IMR-90 (cell line): ENCODE measurements around the gene GAS6. TPM values are rescaled to one million over a fixed set of nuclear protein-coding genes. Genes with fewer than 3 reads are reported as not detected.

Source experiments
- ATAC-seq: fragments of 200-7000 bp; cut with Tn5 transposase; 2 replicates; pipeline ENCODE4 v1.9.1; 2020; ENCODE audit warnings: low read depth, mild to moderate bottlenecking, moderate library complexity
- BruUV-seq: library from RNA; stranded (reverse); fragments of 400-500 nt; replicated peaks from 2 replicates; lab custom pipeline; 2021; lab: Mats Ljungman, UMichigan
- CTCF ChIA-PET: fragments of 300-600 bp; formaldehyde crosslinking; extraction: SDS; loops from one replicate; lab custom pipeline; 2021; ENCODE audit warnings: antibody characterized with exemption; lab: Yijun Ruan, JAX
- POLR2A ChIA-PET: fragments of 300-600 bp; sonication (Branson Sonifier 250); formaldehyde crosslinking; loops from one replicate; lab custom pipeline; 2022; ENCODE audit warnings: antibody characterized with exemption; ENCODE audit not compliant: unreplicated experiment; lab: Charles Lee
- DNase-seq: peaks from one replicate; pipeline ENCODE4 v3.0.0; 2013
- H2AFZ ChIP-seq: replicated peaks from 2 replicates; pipeline ENCODE3; 2013; ENCODE audit warnings: low read length, mild to moderate bottlenecking; ENCODE audit not compliant: poor library complexity
- H2AK5ac ChIP-seq: 2 replicates; pipeline ENCODE4 v1.6.1; 2013; ENCODE audit warnings: low read depth, low read length, inconsistent platforms
- H2AK9ac ChIP-seq: replicated peaks from 2 replicates; pipeline ENCODE3; 2013; ENCODE audit warnings: mild to moderate bottlenecking, low read depth, low read length, moderate library complexity; ENCODE audit not compliant: poor library complexity
- H2BK120ac ChIP-seq: 2 replicates; pipeline ENCODE4 v1.6.1; 2013; ENCODE audit warnings: low read depth, low read length, inconsistent platforms
- H2BK15ac ChIP-seq: 3 replicates; pipeline ENCODE4 v1.6.1; 2013; ENCODE audit warnings: low read depth, low read length, inconsistent platforms
- H2BK20ac ChIP-seq: 2 replicates; pipeline ENCODE4 v1.6.1; 2013; ENCODE audit warnings: low read depth, mild to moderate bottlenecking, inconsistent platforms, low read length, moderate library complexity
- H2BK5ac ChIP-seq: 2 replicates; pipeline ENCODE4 v1.6.1; 2013; ENCODE audit warnings: mild to moderate bottlenecking, low read depth, low read length, inconsistent platforms; ENCODE audit not compliant: poor library complexity, severe bottlenecking
- H3K14ac ChIP-seq: replicated peaks from 2 replicates; pipeline ENCODE4 v1.6.1; 2013; ENCODE audit warnings: low read depth, low read length, inconsistent platforms
- H3K18ac ChIP-seq: 2 replicates; pipeline ENCODE4 v1.6.1; 2013; ENCODE audit warnings: low read depth, low read length, control low read depth
- H3K23ac ChIP-seq: 2 replicates; pipeline ENCODE4 v1.6.1; 2013; ENCODE audit warnings: low read depth, low read length, inconsistent platforms
- H3K27ac ChIP-seq: 2 replicates; pipeline ENCODE4 v1.5.1; 2013; ENCODE audit warnings: mild to moderate bottlenecking, control low read depth, low read length; ENCODE audit not compliant: insufficient read depth
- H3K27me3 ChIP-seq: 2 replicates; pipeline ENCODE4 v1.6.1; 2013; ENCODE audit warnings: low read length; ENCODE audit not compliant: control insufficient read depth, insufficient read depth
- H3K36me3 ChIP-seq: 2 replicates; pipeline ENCODE4 v1.6.1; 2013; ENCODE audit warnings: low read length, mixed read lengths; ENCODE audit not compliant: control insufficient read depth, insufficient read depth
- H3K4ac ChIP-seq: 2 replicates; pipeline ENCODE4 v1.6.1; 2013; ENCODE audit warnings: low read depth, low read length, inconsistent platforms
- H3K4me1 ChIP-seq: 2 replicates; pipeline ENCODE4 v1.6.1; 2013; ENCODE audit warnings: low read length, mixed read lengths; ENCODE audit not compliant: control insufficient read depth, insufficient read depth
- H3K4me2 ChIP-seq: 2 replicates; pipeline ENCODE4 v1.6.1; 2013; ENCODE audit warnings: low read depth, mild to moderate bottlenecking, control low read depth, low read length, moderate library complexity
- H3K4me3 ChIP-seq: 2 replicates; pipeline ENCODE4 v1.5.1; 2013; ENCODE audit warnings: low read depth, mild to moderate bottlenecking, control low read depth, low read length, moderate library complexity; ENCODE audit not compliant: insufficient read depth
- H3K56ac ChIP-seq: 2 replicates; pipeline ENCODE4 v1.6.1; 2013; ENCODE audit warnings: low read length, inconsistent platforms; ENCODE audit not compliant: insufficient read depth; ENCODE audit errors: extremely low read depth
- H3K79me1 ChIP-seq, 2 experiments: 2 replicates each; pipeline ENCODE4 v1.6.1; 2013; ENCODE audit warnings: low read length in 2 of 2, inconsistent platforms in 1 of 2, low read depth in 1 of 2
- H3K9ac ChIP-seq: 2 replicates; pipeline ENCODE4 v1.6.1; 2013; ENCODE audit warnings: low read depth, low read length, control low read depth
- H3K9me1 ChIP-seq: 2 replicates; pipeline ENCODE4 v1.6.1; 2013; ENCODE audit warnings: low read length, inconsistent platforms; ENCODE audit not compliant: insufficient read depth
- H3K9me3 ChIP-seq: 2 replicates; pipeline ENCODE4 v1.6.1; 2013; ENCODE audit warnings: low read length; ENCODE audit not compliant: control insufficient read depth, insufficient read depth
- H4K20me1 ChIP-seq: 2 replicates; pipeline ENCODE4 v1.6.1; 2013; ENCODE audit warnings: low read length, inconsistent platforms; ENCODE audit not compliant: insufficient read depth
- H4K5ac ChIP-seq: 2 replicates; pipeline ENCODE4 v1.6.1; 2013; ENCODE audit warnings: mild to moderate bottlenecking, low read depth, low read length, control low read depth
- H4K8ac ChIP-seq, 2 experiments: 2 replicates each; pipeline ENCODE4 v1.6.1; 2013; ENCODE audit warnings: low read depth in 2 of 2, low read length in 2 of 2, control low read depth in 1 of 2, inconsistent platforms in 1 of 2
- H4K91ac ChIP-seq: 2 replicates; pipeline ENCODE4 v1.6.1; 2013; ENCODE audit warnings: low read depth, low read length, inconsistent platforms; ENCODE audit not compliant: insufficient read depth
- CEBPB ChIP-seq: IDR thresholded peaks from 2 replicates; pipeline ENCODE4 v1.6.1; 2012; ENCODE audit warnings: low read depth, low read length, improper control_type of control experiment
- CHD1 ChIP-seq: IDR thresholded peaks from 2 replicates; pipeline ENCODE4 v1.6.1; 2012; ENCODE audit warnings: low read depth, low read length, improper control_type of control experiment
- FOS ChIP-seq: fragments of 150-350 bp; IDR thresholded peaks from 2 replicates; pipeline ENCODE4 v1.6.1; 2016; ENCODE audit warnings: low read depth, low read length
- MAFK ChIP-seq: IDR thresholded peaks from 2 replicates; pipeline ENCODE4 v1.6.1; 2012; ENCODE audit warnings: low read depth, low read length, improper control_type of control experiment
- MAZ ChIP-seq: IDR thresholded peaks from 2 replicates; pipeline ENCODE4 v1.6.1; 2012; ENCODE audit warnings: low read depth, mild to moderate bottlenecking, low read length, improper control_type of control experiment, moderate library complexity, borderline replicate concordance
- MXI1 ChIP-seq: IDR thresholded peaks from 2 replicates; pipeline ENCODE4 v1.6.1; 2012; ENCODE audit warnings: low read depth, mild to moderate bottlenecking, low read length, moderate library complexity, borderline replicate concordance
- NFE2L2 ChIP-seq: fragments of 150-350 bp; IDR thresholded peaks from 2 replicates; pipeline ENCODE4 v1.6.1; 2016; ENCODE audit warnings: low read depth, mild to moderate bottlenecking, low read length
- POLR2A ChIP-seq: IDR thresholded peaks from 2 replicates; pipeline ENCODE4 v1.6.1; 2012; ENCODE audit warnings: mild to moderate bottlenecking, low read depth, low read length
- RAD21 ChIP-seq: IDR thresholded peaks from 2 replicates; pipeline ENCODE4 v1.6.1; 2012; ENCODE audit warnings: low read length, improper control_type of control experiment
- RCOR1 ChIP-seq: IDR thresholded peaks from 2 replicates; pipeline ENCODE4 v1.6.1; 2012; ENCODE audit warnings: mild to moderate bottlenecking, low read length, improper control_type of control experiment; ENCODE audit not compliant: insufficient replicate concordance
- RFX5 ChIP-seq: IDR thresholded peaks from 2 replicates; pipeline ENCODE4 v1.8.0; 2012; ENCODE audit warnings: low read depth, mild to moderate bottlenecking, low read length, moderate library complexity
- SMC3 ChIP-seq: fragments of 150-350 bp; IDR thresholded peaks from 2 replicates; pipeline ENCODE4 v1.6.1; 2016; ENCODE audit warnings: low read depth, mild to moderate bottlenecking, antibody characterized with exemption, low read length, moderate library complexity
- USF2 ChIP-seq: fragments of 150-350 bp; IDR thresholded peaks from 2 replicates; pipeline ENCODE4 v1.6.1; 2017; ENCODE audit warnings: mild to moderate bottlenecking, antibody characterized with exemption, low read length, low read depth
- WGBS, 2 experiments: methylation state at CpG; one replicate each; pipeline versions ENCODE4 v1.1.5 to v1.1.7; 2013; ENCODE audit warnings: missing lambda C conversion rate in 2 of 2; ENCODE audit not compliant: insufficient read length in 1 of 2; ENCODE audit errors: extremely low coverage in 2 of 2; 5-methylcytosine and 5-hydroxymethylcytosine counted together
- dilution Hi-C: fragments of 300-500 bp; cut with HindIII; formaldehyde crosslinking; loops from one replicate; pipeline ENCODE4 v1.14.3; 2018; ENCODE audit warnings: low sequenced_read_pairs; ENCODE audit not compliant: unreplicated experiment
- in situ Hi-C: fragments of 300-500 bp; cut with MboI; formaldehyde crosslinking; loops from 3 replicates; pipeline ENCODE4 v1.14.3; 2019; ENCODE audit warnings: low sequenced_read_pairs, inconsistent platforms, mixed read lengths
- intact Hi-C: fragments of 100-400 bp; cut with micrococcal nuclease; formaldehyde crosslinking; loops from 2 replicates; pipeline ENCODE4 v1.10.0; 2022
- polyA plus RNA-seq, 3 experiments: library from polyadenylated mRNA; depleted of rRNA; stranded (reverse); fragments of >200 nt; gene quantifications; 2 replicates each; pipeline ENCODE4 v1.2.3, GENCODE V29; 2012; ENCODE audit warnings: low replicate concordance in 1 of 3
- total RNA-seq: library from RNA; depleted of rRNA; stranded (reverse); fragments of >200 nt; gene quantifications from 2 replicates; pipeline ENCODE4 v1.2.3, GENCODE V29; 2012
- TF ChIP-seq, protein P1 (sequence below): fragments of 150-350 bp; IDR thresholded peaks from 2 replicates; pipeline ENCODE4 v1.6.1; 2016; ENCODE audit warnings: low read depth, mild to moderate bottlenecking, low read length, moderate library complexity, borderline replicate concordance
- TF ChIP-seq, protein P2 (sequence below): conservative IDR thresholded peaks from 2 replicates; pipeline ENCODE4 v1.5.1; 2012; ENCODE audit warnings: mild to moderate bottlenecking, low read depth, low read length, improper control_type of control experiment

Gene GAS6
- total and polyA plus RNA-seq, 2 of the 4 experiments (the other 2 are of a cell fraction), result 220 to 823 TPM

DNA sequence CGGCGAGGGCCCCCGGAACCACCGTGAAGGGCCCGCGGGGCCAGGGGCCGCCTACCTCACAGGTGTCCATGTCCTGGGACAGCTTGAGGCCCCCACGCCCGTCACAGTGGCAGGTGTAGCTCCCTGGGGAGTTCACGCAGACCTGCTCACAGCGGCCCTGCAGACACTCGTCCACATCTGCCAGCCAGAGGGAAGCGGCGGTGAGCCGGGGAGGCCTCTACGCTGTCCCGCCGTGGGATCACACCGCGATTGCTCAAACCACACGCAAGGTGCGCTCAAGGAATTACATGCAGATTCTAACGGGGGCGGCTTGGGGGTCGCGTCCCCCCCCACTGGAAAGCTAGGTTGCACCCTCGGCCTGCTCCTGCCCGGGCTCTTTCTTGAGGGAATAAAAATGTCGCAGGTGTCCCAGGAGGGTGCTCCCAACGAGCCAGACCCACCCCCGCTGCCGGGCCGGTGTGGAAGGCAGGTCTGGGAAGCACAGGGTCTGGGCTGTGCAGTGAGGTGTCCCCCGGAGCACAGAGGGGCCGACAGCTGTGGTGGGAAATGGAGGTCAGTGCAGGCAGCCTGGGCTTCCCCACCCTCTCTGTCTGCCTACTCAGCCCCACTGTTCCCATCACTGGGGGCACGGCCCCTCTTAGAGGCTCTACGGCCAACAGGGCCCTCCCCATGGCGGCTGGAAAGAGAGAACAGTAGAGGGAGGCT is 29.2 kb downstream of the GAS6 start:
- BruUV-seq, result no TSS peak
- Histone ChIP-seq H3K9me1 (peaks cover 6% of the 10 kb centered on the region; the same call in 1 of the 2 replicates), H3K18ac (no peak overlapping the region), H3K4me1 (peaks cover 27% of the 10 kb centered on the region), H3K4me3 (no peak overlapping the region), H2BK120ac (no peak overlapping the region), H2AK5ac (peak overlapping the region; percentile 85; the same call in 1 of the 2 replicates), H3K56ac (no peak overlapping the region), H3K4me2 (no peak overlapping the region), H3K9me3 (no peaks in the 10 kb centered on the region), H3K36me3 (peaks cover 54% of the 10 kb centered on the region), H4K5ac (no peak overlapping the region), H3K23ac (no peak overlapping the region), H4K8ac (peak overlapping the region in 1 of 2 experiments; percentile 48; a peak in 1 of 4 replicates), H3K27me3 (no peaks in the 10 kb centered on the region), H4K20me1 (peaks cover 24% of the 10 kb centered on the region), H2BK5ac (peak overlapping the region; percentile 62), H2BK15ac (no peak overlapping the region), H2BK20ac (no peak overlapping the region), H2AK9ac (peak overlapping the region; percentile 45), H3K79me1 (peaks cover 17 to 73% of the 10 kb centered on the region in 2 experiments), H3K27ac (no peak overlapping the region), H4K91ac (no peak overlapping the region; the same call in 1 of the 2 replicates), H2AFZ (no peak overlapping the region), H3K4ac (peak overlapping the region; percentile 25; the same call in 1 of the 2 replicates), H3K14ac (no peak overlapping the region), H3K9ac (no peak overlapping the region)
- intact Hi-C loops, result no loop called here
- DNase-seq, result no peak
- no peak for ATAC-seq
- dilution Hi-C loops, result no loop called here
- CTCF ChIA-PET, result no interaction called here
- 98% methylated on average over 12 of the region's 38 CpGs; no CpG with 5 or more reads in 1 of the 2 experiments for WGBS, 2 experiments
- POLR2A ChIA-PET, result no interaction called here
- in situ Hi-C loops, result no loop called here
- no peak for TF ChIP-seq CEBPB
- TF ChIP-seq, protein P1, sequence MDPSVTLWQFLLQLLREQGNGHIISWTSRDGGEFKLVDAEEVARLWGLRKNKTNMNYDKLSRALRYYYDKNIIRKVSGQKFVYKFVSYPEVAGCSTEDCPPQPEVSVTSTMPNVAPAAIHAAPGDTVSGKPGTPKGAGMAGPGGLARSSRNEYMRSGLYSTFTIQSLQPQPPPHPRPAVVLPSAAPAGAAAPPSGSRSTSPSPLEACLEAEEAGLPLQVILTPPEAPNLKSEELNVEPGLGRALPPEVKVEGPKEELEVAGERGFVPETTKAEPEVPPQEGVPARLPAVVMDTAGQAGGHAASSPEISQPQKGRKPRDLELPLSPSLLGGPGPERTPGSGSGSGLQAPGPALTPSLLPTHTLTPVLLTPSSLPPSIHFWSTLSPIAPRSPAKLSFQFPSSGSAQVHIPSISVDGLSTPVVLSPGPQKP, result no peak
- TF ChIP-seq RFX5, result no peak
- TF ChIP-seq, protein P2, sequence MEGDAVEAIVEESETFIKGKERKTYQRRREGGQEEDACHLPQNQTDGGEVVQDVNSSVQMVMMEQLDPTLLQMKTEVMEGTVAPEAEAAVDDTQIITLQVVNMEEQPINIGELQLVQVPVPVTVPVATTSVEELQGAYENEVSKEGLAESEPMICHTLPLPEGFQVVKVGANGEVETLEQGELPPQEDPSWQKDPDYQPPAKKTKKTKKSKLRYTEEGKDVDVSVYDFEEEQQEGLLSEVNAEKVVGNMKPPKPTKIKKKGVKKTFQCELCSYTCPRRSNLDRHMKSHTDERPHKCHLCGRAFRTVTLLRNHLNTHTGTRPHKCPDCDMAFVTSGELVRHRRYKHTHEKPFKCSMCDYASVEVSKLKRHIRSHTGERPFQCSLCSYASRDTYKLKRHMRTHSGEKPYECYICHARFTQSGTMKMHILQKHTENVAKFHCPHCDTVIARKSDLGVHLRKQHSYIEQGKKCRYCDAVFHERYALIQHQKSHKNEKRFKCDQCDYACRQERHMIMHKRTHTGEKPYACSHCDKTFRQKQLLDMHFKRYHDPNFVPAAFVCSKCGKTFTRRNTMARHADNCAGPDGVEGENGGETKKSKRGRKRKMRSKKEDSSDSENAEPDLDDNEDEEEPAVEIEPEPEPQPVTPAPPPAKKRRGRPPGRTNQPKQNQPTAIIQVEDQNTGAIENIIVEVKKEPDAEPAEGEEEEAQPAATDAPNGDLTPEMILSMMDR, result no peak
- no peak for TF ChIP-seq MAZ
- TF ChIP-seq RCOR1, result no peak
- no peak for TF ChIP-seq POLR2A
- no peak for TF ChIP-seq RAD21
- TF ChIP-seq MAFK, result no peak
- TF ChIP-seq MXI1, result no peak
- TF ChIP-seq FOS, result no peak
- no peak for TF ChIP-seq SMC3
- TF ChIP-seq USF2, result no peak
- no peak for TF ChIP-seq NFE2L2
- no peak for TF ChIP-seq CHD1
